ENCODE measurements around the gene DECR2. TPM values are rescaled to one million over a fixed set of nuclear protein-coding genes. Genes with fewer than 3 reads are reported as not detected.

Gene DECR2
- total and polyA plus RNA-seq, 2 of the 13 experiments (the other 11 are each of a cell fraction or from before 2014, with no cell fraction given), result 36.3 to 44.6 TPM

DNA sequence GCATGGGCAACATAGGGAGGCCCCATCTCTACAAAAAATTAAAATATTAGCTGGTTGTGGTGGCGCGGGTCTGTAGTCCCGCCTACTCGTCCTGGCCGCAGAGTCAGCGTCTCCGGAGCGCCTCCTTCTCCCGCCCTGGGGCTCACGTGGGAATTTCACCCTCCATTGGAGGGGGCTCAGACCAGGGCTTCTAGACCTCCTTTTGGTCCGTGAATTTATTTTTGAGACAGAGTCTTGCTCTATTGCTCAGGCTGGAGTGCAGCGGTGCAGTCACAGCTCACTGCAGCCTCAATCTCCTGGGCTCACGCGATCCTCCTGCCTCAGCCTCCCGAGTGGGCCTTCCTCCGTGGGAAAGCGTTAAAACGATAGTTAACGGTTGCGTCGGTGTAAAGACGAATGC is 5.1 kb upstream of the DECR2 start (continued):
- TF ChIP-seq ZNF318 (CRISPR knock-in tag; IDR thresholded peaks at IDR 0.05) (no peak), NFIC (IDR thresholded peaks at IDR 0.05; ENCODE audit: low read length) (no peak), ZNF407 (CRISPR knock-in tag; IDR thresholded peaks at IDR 0.05; ENCODE audit: not compliant biosample characterization) (no peak), ZNF430 (CRISPR knock-in tag; IDR thresholded peaks at IDR 0.05) (0 out of 2 replicates have a peak, but pooled peaks have one; percentile 41)
- TF ChIP-seq, protein P1, sequence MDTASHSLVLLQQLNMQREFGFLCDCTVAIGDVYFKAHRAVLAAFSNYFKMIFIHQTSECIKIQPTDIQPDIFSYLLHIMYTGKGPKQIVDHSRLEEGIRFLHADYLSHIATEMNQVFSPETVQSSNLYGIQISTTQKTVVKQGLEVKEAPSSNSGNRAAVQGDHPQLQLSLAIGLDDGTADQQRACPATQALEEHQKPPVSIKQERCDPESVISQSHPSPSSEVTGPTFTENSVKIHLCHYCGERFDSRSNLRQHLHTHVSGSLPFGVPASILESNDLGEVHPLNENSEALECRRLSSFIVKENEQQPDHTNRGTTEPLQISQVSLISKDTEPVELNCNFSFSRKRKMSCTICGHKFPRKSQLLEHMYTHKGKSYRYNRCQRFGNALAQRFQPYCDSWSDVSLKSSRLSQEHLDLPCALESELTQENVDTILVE (CRISPR knock-in tag; IDR thresholded peaks at IDR 0.05), result peak; percentile 62; the same call in 1 of the 2 replicates
- TF ChIP-seq, protein P2, sequence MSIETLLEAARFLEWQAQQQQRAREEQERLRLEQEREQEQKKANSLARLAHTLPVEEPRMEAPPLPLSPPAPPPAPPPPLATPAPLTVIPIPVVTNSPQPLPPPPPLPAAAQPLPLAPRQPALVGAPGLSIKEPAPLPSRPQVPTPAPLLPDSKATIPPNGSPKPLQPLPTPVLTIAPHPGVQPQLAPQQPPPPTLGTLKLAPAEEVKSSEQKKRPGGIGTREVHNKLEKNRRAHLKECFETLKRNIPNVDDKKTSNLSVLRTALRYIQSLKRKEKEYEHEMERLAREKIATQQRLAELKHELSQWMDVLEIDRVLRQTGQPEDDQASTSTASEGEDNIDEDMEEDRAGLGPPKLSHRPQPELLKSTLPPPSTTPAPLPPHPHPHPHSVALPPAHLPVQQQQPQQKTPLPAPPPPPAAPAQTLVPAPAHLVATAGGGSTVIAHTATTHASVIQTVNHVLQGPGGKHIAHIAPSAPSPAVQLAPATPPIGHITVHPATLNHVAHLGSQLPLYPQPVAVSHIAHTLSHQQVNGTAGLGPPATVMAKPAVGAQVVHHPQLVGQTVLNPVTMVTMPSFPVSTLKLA (IDR thresholded peaks at IDR 0.05), result no peak
- TF ChIP-seq, protein P3, sequence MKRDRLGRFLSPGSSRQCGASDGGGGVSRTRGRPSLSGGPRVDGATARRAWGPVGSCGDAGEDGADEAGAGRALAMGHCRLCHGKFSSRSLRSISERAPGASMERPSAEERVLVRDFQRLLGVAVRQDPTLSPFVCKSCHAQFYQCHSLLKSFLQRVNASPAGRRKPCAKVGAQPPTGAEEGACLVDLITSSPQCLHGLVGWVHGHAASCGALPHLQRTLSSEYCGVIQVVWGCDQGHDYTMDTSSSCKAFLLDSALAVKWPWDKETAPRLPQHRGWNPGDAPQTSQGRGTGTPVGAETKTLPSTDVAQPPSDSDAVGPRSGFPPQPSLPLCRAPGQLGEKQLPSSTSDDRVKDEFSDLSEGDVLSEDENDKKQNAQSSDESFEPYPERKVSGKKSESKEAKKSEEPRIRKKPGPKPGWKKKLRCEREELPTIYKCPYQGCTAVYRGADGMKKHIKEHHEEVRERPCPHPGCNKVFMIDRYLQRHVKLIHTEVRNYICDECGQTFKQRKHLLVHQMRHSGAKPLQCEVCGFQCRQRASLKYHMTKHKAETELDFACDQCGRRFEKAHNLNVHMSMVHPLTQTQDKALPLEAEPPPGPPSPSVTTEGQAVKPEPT (CRISPR knock-in tag; IDR thresholded peaks at IDR 0.05; ENCODE audit: low read depth), result no peak

All from HepG2 (cell line).